Measurements from ENCODE around the gene SIM1. TPM values are rescaled to one million over a fixed set of nuclear protein-coding genes. Genes with fewer than 3 reads are reported as not detected.

SIM1 gene
- total and polyA plus RNA-seq, 7 experiments from 2014 or later, result not detected

GRCh38 chr6:100339574-100340255 lies 125.0 kb downstream of the SIM1 start:
- intact Hi-C loops (cut with micrococcal nuclease), result no loop called here
- ChIA-PET POLR2A (no interaction called here), CTCF (no interaction called here)
- no peaks in the 10 kb centered on the region for H3K27me3 ChIP-seq (ENCODE audit: control insufficient read depth in 2 of 2, insufficient read depth in 2 of 2, low read length in 2 of 2)
- ATAC-seq, result no peak
- H3K36me3 ChIP-seq (ENCODE audit: control insufficient read depth in 2 of 3, insufficient read depth in 3 of 3, low read length in 3 of 3), result no peaks in the 10 kb centered on the region
- H3K4me1 Mint-ChIP-seq, result no peaks in the 10 kb centered on the region
- H3K4me3 ChIP-seq (ENCODE audit: low read length), result no peak overlapping the region
- no peak overlapping the region for H3K27ac Mint-ChIP-seq
- H3K27ac ChIP-seq (ENCODE audit: low read depth, low read length), result no peak overlapping the region
- peaks cover 0 to 1% (median 0%) of the 10 kb centered on the region in 11 donors for H3K9me3 Mint-ChIP-seq
- no peaks in the 10 kb centered on the region for H3K4me1 ChIP-seq (ENCODE audit: control insufficient read depth in 2 of 2, insufficient read depth in 2 of 2, low read length in 2 of 2)
- H3K36me3 Mint-ChIP-seq, result no peaks in the 10 kb centered on the region
- no peaks in the 10 kb centered on the region for H3K9me3 ChIP-seq (ENCODE audit: control insufficient read depth in 2 of 3, low read length in 3 of 3)
- peaks cover 0 to 10% (median 3%) of the 10 kb centered on the region in 5 donors for H3K27me3 Mint-ChIP-seq
- DNase-seq, result no peak
- H3K4me3 Mint-ChIP-seq, result no peak overlapping the region

GRCh38 chr6:100338090-100338489 lies 126.6 kb downstream of the SIM1 start:
- H3K9me3 Mint-ChIP-seq, result peaks cover 0 to 1% (median 0%) of the 10 kb centered on the region in 11 donors
- no peaks in the 10 kb centered on the region for H3K36me3 Mint-ChIP-seq
- H3K4me1 Mint-ChIP-seq, result no peaks in the 10 kb centered on the region
- Histone ChIP-seq H3K4me3 (ENCODE audit: low read length) (no peak overlapping the region), H3K9me3 (ENCODE audit: control insufficient read depth in 2 of 3, low read length in 3 of 3) (no peaks in the 10 kb centered on the region), H3K36me3 (ENCODE audit: control insufficient read depth in 2 of 3, insufficient read depth in 3 of 3, low read length in 3 of 3) (no peaks in the 10 kb centered on the region), H3K4me1 (ENCODE audit: control insufficient read depth in 2 of 2, insufficient read depth in 2 of 2, low read length in 2 of 2) (no peaks in the 10 kb centered on the region), H3K27ac (ENCODE audit: low read depth, low read length) (no peak overlapping the region), H3K27me3 (ENCODE audit: control insufficient read depth in 2 of 2, insufficient read depth in 2 of 2, low read length in 2 of 2) (no peaks in the 10 kb centered on the region)
- ChIA-PET POLR2A (no interaction called here), CTCF (no interaction called here)
- no peak for ATAC-seq
- H3K27me3 Mint-ChIP-seq, result peaks cover 0 to 6% (median 0%) of the 10 kb centered on the region in 5 donors
- no peak overlapping the region for H3K27ac Mint-ChIP-seq
- intact Hi-C loops (cut with micrococcal nuclease), result no loop called here
- no peak for DNase-seq
- no peak overlapping the region for H3K4me3 Mint-ChIP-seq

DNA sequence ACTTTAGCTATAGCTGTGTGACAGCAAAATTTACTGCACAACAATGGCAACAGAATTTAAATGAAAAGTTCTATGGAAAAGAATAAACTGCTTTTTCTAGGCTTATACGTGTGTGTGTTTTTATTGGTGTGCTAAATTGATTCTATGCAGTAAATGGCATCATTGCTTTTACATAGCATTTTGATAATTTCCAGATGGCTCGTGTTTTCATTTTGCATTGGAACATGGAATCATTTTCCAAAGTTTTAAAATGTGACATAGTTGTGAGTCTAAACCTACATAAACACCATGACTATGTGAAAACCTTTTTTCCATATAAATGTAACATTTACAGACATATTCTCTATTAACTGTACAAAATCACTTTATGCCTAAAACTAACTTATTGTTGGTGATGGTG lies 127.8 kb downstream of the SIM1 start:
- intact Hi-C loops (cut with micrococcal nuclease), result no loop called here
- DNase-seq, result no peak
- Mint-ChIP-seq H3K4me3 (no peak overlapping the region), H3K27ac (no peak overlapping the region), H3K9me3 (peaks cover 0 to 1% (median 0%) of the 10 kb centered on the region in 11 donors), H3K36me3 (no peaks in the 10 kb centered on the region), H3K4me1 (no peaks in the 10 kb centered on the region), H3K27me3 (peaks cover 0 to 6% (median 0%) of the 10 kb centered on the region in 5 donors)
- H3K36me3 ChIP-seq (ENCODE audit: control insufficient read depth in 2 of 3, insufficient read depth in 3 of 3, low read length in 3 of 3), result no peaks in the 10 kb centered on the region
- H3K27me3 ChIP-seq (ENCODE audit: control insufficient read depth in 2 of 2, insufficient read depth in 2 of 2, low read length in 2 of 2), result no peaks in the 10 kb centered on the region
- ChIA-PET POLR2A (no interaction called here), CTCF (no interaction called here)
- no peak overlapping the region for H3K27ac ChIP-seq (ENCODE audit: low read depth, low read length)
- no peak overlapping the region for H3K4me3 ChIP-seq (ENCODE audit: low read length)
- H3K4me1 ChIP-seq (ENCODE audit: control insufficient read depth in 2 of 2, insufficient read depth in 2 of 2, low read length in 2 of 2), result no peaks in the 10 kb centered on the region
- no peak for ATAC-seq
- no peaks in the 10 kb centered on the region for H3K9me3 ChIP-seq (ENCODE audit: control insufficient read depth in 2 of 3, low read length in 3 of 3)

DNA sequence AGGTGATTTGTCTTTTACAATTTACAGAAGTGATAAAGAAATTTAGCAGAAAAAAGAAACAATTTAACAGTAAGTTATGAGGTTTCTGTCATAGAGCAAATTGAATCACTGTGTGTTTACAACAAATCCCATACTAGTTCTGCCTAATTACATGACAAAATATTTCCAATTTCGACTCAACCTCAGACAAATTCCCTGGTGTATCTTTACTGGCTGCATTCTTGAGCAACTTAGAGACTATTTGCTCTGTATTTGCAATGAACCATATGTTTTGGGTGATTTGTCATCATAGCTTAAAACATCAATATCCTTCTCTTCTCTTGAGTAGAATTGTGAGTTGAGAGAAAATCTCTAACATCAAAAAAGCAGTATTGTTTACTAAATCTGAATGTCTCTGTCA lies 128.7 kb downstream of the SIM1 start:
- POLR2A ChIA-PET, result no interaction called here

More for the DNA sequence above, 128.7 kb downstream of the SIM1 start:
- Histone ChIP-seq H3K4me1 (ENCODE audit: control insufficient read depth in 2 of 2, insufficient read depth in 2 of 2, low read length in 2 of 2) (no peaks in the 10 kb centered on the region), H3K36me3 (ENCODE audit: control insufficient read depth in 2 of 3, insufficient read depth in 3 of 3, low read length in 3 of 3) (no peaks in the 10 kb centered on the region), H3K9me3 (ENCODE audit: control insufficient read depth in 2 of 3, low read length in 3 of 3) (no peaks in the 10 kb centered on the region), H3K27ac (ENCODE audit: low read depth, low read length) (no peak overlapping the region), H3K27me3 (ENCODE audit: control insufficient read depth in 2 of 2, insufficient read depth in 2 of 2, low read length in 2 of 2) (no peaks in the 10 kb centered on the region), H3K4me3 (ENCODE audit: low read length) (no peak overlapping the region)
- ATAC-seq (no peak), DNase-seq (no peak)
- CTCF ChIA-PET, result no interaction called here
- no peaks in the 10 kb centered on the region for H3K36me3 Mint-ChIP-seq
- H3K27me3 Mint-ChIP-seq, result peaks cover 0 to 6% (median 3%) of the 10 kb centered on the region in 5 donors
- no peak overlapping the region for H3K27ac Mint-ChIP-seq
- intact Hi-C loops (cut with micrococcal nuclease), result no loop called here
- H3K4me1 Mint-ChIP-seq, result no peaks in the 10 kb centered on the region
- no peak overlapping the region for H3K4me3 Mint-ChIP-seq
- H3K9me3 Mint-ChIP-seq, result peaks cover 0 to 5% (median 1%) of the 10 kb centered on the region in 11 donors

Data from naive thymus-derived CD4-positive, alpha-beta T cell (primary cell).